Measurements from ENCODE around the gene CLIC5.
"Not testable (repeated sequence)": the region's sequence is repeated elsewhere in the genome, so short reads cannot be mapped to it uniquely, and the experiment has no call there.

The CLIC5 gene

GRCh38 chr6:45961125-45961524 lies 54.5 kb downstream of the CLIC5 start:
- no peak for DNase-seq

GRCh38 chr6:45959534-45960145 lies 56.0 kb downstream of the CLIC5 start:
- no peak for DNase-seq

DNA sequence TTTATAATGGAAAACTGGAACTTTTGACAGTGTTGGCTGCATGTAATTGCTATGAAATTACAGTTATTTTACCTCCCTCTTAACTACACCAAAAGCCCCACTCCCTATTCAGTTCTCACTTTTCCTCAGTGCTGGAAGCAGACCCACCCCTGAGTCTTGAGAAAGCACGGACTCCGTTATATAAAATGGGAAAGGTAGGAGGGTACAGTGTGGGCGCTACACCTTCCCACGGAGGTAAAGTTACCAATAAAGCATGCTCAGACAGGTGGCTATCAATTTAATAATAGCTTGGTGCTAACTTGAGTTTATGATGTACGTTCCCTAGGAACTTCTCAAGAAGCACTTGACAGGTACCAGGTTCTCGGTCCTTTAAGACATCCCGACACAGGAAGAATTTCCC lies 59.0 kb downstream of the CLIC5 start:
- no peak for DNase-seq

- DNase-seq: no peak
Observed at GRCh38 chr6:45956176-45956575, 59.5 kb downstream of the CLIC5 start.

GRCh38 chr6:45955597-45955996 lies 60.1 kb downstream of the CLIC5 start:
- DNase-seq: no peak

DNA sequence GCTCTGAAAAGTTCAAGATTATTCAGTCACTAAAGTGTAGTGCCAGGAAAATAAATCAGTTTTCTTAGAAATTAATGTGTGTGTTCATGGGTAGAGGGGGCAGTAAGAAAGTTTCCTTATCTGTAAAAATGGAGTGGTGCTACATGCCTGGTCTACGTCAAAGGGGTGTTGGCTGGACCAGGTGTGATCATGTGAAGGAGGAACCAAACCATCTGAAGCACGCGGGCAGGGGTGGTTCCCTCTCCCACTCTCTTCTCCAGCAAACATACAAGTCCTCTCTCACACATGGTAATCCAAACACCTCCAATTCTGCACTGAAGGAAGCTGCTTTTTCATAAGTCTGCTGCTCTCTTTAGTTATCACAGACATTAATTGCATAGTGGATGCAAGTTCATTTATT lies 63.1 kb downstream of the CLIC5 start:
- DNase-seq: no peak

- DNase-seq: no peak
Observed at GRCh38 chr6:45952168-45952529, 63.5 kb downstream of the CLIC5 start.

GRCh38 chr6:45951321-45952167 lies 64.1 kb downstream of the CLIC5 start:
- DNase-seq: no peak

DNA sequence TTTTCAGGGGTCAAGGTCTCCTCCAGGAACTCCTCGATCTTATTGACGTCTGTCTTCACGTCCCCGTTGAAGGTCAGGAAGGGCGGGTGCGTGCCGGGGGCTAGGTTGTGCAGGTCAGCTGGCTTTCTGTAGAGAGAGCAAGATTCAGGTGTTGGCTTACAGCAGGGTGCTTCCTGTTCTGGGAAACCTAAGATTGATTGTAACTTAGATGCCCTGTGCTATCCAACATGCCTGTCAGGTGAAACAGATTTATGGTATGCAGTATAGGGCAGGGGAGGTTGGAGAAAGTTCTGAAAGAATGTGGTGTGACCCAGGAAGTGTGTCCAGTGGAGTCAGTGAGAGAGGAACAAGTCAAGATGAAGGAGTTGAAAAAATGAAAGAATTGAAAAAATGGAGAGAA lies 66.4 kb downstream of the CLIC5 start:
- no peak for DNase-seq

DNA sequence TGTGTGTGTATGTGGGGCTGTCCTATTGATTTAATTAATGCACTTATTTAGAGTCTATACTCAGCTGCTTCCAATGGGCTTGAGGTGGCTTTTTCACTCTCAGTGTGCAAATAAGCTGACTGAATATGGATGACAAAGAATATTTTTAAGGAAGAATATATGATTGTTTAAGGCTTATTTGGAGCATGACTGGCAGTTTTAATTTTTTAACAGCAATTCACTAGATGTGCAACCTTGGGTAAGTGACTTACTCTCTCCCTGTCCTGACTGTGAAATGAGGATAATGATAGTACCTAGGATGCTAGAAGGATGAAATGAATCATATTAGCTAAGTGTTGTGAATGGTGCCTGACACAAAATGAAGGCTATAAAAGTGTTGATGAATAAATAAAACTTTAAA lies 67.9 kb downstream of the CLIC5 start:
- no peak for DNase-seq

DNA sequence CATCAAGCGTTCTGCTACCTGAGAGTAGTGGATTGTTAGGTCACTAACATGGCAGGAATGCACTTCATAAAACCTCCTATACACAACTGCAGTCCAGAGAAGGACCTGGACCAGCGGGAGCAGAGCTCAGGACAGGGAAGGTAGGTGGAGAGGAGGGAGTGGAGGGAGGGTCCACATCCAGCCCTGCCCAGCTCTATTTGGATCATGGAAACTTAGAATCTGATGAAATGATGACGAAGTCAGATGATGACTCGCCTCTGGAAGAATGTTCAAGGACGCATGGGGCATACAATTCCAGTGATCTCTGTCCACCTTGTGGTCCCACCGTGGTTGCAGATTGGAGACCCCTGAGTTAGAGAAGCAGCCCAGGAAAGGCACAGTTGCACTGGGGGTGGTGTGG lies 68.8 kb downstream of the CLIC5 start:
- DNase-seq: no peak

- DNase-seq: no peak
Observed at GRCh38 chr6:45946352-45946751, 69.3 kb downstream of the CLIC5 start.

DNA sequence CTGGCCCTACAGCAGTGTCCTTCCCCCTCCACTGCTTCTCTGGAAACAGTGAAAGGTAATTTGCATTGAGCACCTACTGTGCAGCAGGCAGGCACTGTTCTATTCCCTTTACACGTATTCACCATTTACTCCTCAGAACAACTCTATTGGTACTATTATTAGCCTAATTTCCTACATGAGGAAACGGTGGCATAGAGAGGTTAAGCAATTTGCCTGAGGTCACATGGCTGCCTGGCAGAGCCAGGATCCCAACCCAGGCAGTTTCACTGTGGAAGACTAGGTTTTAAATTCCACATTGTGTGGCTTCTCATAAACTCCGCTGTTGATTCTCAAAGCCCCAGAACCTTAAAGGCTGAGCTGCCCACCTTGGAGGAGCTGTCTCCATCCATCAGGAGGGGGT lies 72.7 kb downstream of the CLIC5 start:
- DNase-seq: no peak

DNA sequence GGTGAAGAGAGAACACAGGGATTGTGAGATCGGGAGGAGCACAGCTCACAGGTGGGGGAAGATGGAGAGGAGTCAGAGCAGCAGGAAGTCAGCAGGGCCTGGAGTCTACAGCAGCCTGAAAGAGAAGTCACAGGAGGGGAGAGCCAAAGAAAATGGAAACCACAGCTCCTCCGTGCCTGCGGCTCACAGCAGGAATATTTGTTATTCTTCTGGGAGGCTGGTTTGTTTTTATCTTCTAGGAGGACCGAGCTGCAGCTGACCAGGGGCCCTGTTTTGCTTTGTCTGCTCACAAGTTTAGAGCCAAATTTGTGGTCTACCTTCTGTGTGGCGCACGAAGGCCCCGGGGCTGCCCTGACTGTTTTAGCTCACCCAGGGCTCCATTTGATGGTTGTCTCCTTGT lies 81.8 kb downstream of the CLIC5 start:
- peak; percentile 6 for DNase-seq

DNA sequence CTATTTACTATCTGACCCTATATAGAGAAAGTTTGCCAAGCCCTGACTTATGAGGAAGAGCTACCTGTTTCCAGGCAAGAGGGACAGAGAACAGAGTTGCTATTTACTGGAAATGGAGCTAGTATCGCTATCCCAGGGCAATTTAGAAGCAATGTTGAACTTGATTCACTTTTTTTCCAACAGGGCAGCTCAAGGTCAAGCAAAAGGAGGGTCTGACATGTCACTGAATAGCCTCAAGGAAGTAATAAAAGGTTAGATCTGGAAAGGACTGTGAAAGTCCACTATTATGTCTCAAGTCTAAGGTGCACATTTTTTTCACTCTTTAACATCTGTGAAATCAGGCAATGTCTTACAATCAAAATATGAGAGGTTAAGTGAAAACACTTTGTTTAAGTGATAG lies 84.4 kb downstream of the CLIC5 start:
- no peak for DNase-seq

DNA sequence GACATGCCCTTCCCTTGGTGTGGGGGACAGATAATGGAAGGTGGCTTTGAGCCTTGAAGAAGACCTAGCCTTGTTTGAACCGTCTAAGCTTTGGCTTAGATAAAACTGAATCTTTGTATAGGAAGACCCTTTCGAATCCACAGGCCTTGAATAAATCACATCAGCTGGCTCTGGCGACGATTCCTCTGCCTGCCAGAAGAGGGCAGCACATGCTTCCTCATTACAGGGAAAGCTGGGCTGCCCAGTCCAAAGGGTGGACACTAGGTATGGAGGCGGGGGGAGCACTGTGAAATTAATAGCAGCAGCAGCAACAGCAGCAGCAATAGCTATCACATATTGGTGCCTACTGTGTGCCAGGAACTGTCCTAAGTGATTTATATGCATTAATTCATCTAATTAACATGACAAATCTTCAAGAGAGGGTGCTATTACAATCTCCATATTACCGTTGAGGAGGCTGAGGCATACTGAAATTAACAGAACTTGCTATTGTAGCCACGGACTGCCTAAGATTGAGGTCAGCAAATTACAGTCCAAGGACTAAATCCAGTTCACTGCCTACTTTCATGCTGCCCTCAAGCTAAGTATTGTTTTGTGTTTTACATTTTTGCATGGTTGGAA lies 85.1 kb downstream of the CLIC5 start:
- peak; percentile 61 for DNase-seq

GRCh38 chr6:45929421-45930361 lies 86.0 kb downstream of the CLIC5 start:
- DNase-seq: no peak

DNA sequence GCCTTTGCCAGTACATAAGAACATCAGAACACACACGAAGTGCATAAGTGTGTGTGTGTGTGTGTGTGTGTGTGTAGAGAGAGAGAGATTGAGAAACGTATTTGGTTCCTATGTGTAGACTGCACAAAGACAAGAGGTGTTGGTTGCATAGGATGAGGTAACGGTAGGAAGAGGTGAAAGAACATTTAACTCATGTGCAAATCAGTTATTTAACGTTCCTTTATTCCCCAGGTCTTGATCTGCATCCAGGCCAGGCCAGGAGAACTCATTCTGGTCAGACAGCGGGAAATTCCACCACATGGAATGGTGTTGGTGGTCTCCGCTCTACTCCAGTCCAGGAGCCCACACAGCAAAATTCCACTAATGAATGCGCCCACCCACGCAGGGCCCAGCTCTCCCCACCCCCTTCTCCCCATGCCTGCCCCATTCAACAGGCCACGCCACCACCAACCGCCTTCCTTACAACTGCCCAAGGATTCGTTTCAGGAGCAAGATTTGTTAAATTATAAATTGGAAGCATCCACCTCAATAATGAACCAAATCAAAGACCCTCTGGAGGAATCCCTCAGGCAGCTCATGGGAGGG lies 86.8 kb downstream of the CLIC5 start:
- no peak for DNase-seq

DNA sequence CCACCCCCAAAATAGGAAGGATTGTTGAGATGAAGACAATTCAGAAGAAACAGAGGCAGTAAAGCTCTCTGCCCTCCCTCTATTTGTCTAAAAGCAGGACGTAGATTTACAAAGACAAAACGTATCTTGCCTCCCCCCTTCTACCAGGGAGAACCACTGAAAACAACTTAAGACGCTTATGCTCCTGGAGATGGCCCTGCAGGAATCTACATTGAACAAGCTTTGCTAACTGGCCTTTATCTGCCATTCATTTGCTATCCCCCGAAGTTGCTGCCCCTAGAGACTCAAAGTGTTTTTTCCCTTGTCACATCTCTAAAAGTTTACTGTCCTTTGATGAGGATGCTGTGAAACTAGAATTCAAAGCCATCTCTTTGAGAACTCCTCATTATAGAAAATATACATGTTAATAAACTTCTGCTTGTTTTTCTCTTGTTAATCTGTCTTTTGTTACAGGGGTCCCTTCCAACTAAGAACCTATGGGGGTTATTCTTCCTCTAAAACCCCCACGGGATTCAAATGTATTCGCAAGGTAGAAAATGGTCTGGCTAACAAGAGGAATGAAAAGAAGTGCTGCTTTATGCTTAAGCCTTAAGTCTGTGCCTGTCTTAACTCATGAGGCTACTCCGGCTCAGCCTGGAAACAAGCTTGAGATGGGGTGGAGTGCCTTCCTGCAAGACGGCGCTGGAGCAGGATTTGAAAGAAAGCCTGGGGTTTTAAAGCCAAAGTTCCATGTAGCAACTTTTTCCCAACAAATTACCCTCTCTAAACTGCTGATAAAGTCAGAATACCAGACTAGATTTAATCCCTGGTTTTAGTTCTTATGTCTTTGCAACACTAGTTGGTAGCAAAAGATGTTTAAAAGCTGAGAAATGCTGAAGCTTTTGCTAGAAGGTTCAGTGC lies 88.0 kb downstream of the CLIC5 start:
- DNase-seq: no peak

GRCh38 chr6:45926423-45926822 lies 89.2 kb downstream of the CLIC5 start:
- not testable (repeated sequence) for DNase-seq

GRCh38 chr6:45924763-45925342 lies 90.8 kb downstream of the CLIC5 start:
- no peak for DNase-seq

Measured in T1000 (cell line).